CD14-positive monocyte (primary cell): ENCODE measurements around the gene OLFML2B. TPM values are rescaled to one million over a fixed set of nuclear protein-coding genes. Genes with fewer than 3 reads are reported as not detected.

Source experiments
- DNase-seq, 3 donors: peaks; one replicate each; pipeline ENCODE4 v3.0.0-alpha.2; 2011 to 2022
- H2AFZ ChIP-seq: 2 replicates; pipeline ENCODE4 v1.6.0; 2012; ENCODE audit warnings: mild to moderate bottlenecking, low read depth, low read length, inconsistent platforms; ENCODE audit not compliant: insufficient read depth, poor library complexity, severe bottlenecking
- H3K27ac ChIP-seq, 2 donors: 1 replicate in 1 of 2; 2 replicates in 1 of 2; pipeline ENCODE4 v1.5.1; 2012 to 2013; ENCODE audit warnings: low read length in 2 of 2, control low read depth in 1 of 2, inconsistent platforms in 1 of 2, low read depth in 1 of 2, mild to moderate bottlenecking in 1 of 2
- H3K27me3 ChIP-seq, 2 donors: one replicate each; pipeline versions ENCODE4 v1.6.0 to v1.6.1; 2011 to 2013; ENCODE audit warnings: low read length in 2 of 2; ENCODE audit not compliant: control insufficient read depth in 2 of 2, insufficient read depth in 2 of 2
- H3K36me3 ChIP-seq, 2 donors: replicated peaks in 1 of 2; 1 replicate in 1 of 2; 2 replicates in 1 of 2; pipeline versions ENCODE4 v1.5.1 to v1.6.1; 2012 to 2013; ENCODE audit warnings: low read length in 2 of 2, control low read depth in 1 of 2, inconsistent platforms in 1 of 2, mild to moderate bottlenecking in 1 of 2; ENCODE audit not compliant: insufficient read depth in 2 of 2, control insufficient read depth in 1 of 2
- H3K4me1 ChIP-seq, 2 donors: 1 replicate in 1 of 2; 2 replicates in 1 of 2; pipeline versions ENCODE4 v1.5.1 to v1.6.1; 2012 to 2013; ENCODE audit warnings: low read length in 2 of 2, control low read depth in 1 of 2, inconsistent platforms in 1 of 2, mild to moderate bottlenecking in 1 of 2, moderate library complexity in 1 of 2; ENCODE audit not compliant: insufficient read depth in 2 of 2, control insufficient read depth in 1 of 2
- H3K4me2 ChIP-seq: replicated peaks from 2 replicates; pipeline ENCODE3; 2012; ENCODE audit warnings: low read length, moderate library complexity, mild to moderate bottlenecking; ENCODE audit not compliant: poor library complexity, severe bottlenecking; ENCODE audit errors: extremely low read depth
- H3K4me3 ChIP-seq, 3 experiments: fragments of 200-600 bp in 1 of 3; sonication (generic) in 1 of 3; replicated peaks in 1 of 3; 1 replicate in 2 of 3; 2 replicates in 1 of 3; pipeline ENCODE4 v1.5.1; 2011 to 2013; ENCODE audit warnings: low read length in 3 of 3, mild to moderate bottlenecking in 3 of 3, control low read depth in 2 of 3, low read depth in 2 of 3, inconsistent platforms in 1 of 3, moderate library complexity in 1 of 3
- H3K79me2 ChIP-seq: 2 replicates; pipeline ENCODE4 v1.6.0; 2012; ENCODE audit warnings: mild to moderate bottlenecking, control low read depth, inconsistent platforms, low read length, moderate library complexity; ENCODE audit not compliant: insufficient read depth
- H3K9ac ChIP-seq: 2 replicates; pipeline ENCODE4 v1.6.0; 2017; ENCODE audit warnings: low read length, mild to moderate bottlenecking; ENCODE audit not compliant: insufficient read depth, poor library complexity, severe bottlenecking
- H3K9me3 ChIP-seq, 2 donors: replicated peaks in 1 of 2; 1 replicate in 1 of 2; 2 replicates in 1 of 2; pipeline versions ENCODE4 v1.5.1 to v1.6.1; 2012 to 2013; ENCODE audit warnings: low read length in 2 of 2, control low read depth in 1 of 2; ENCODE audit not compliant: control insufficient read depth in 1 of 2, insufficient read depth in 1 of 2
- H4K20me1 ChIP-seq: 2 replicates; pipeline ENCODE4 v1.6.0; 2012; ENCODE audit warnings: mild to moderate bottlenecking, low read length, control low read depth, moderate library complexity; ENCODE audit not compliant: insufficient read depth
- H3K27ac Mint-ChIP-seq, 7 donors: one replicate each; pipeline ENCODE4 v1.8.0; 2020; ENCODE audit warnings: mild to moderate bottlenecking in 7 of 7, mixed read lengths in 7 of 7, moderate library complexity in 6 of 7, inconsistent platforms in 2 of 7
- H3K27me3 Mint-ChIP-seq, 3 donors: one replicate each; pipeline ENCODE4 v1.8.0; 2021 to 2022; ENCODE audit warnings: low read depth in 3 of 3, mild to moderate bottlenecking in 3 of 3, mixed read lengths in 3 of 3, moderate library complexity in 3 of 3, inconsistent platforms in 1 of 3
- H3K36me3 Mint-ChIP-seq, 2 donors: one replicate each; pipeline ENCODE4 v1.8.0; 2020; ENCODE audit warnings: mixed read lengths in 2 of 2, inconsistent platforms in 1 of 2, mild to moderate bottlenecking in 1 of 2
- H3K4me1 Mint-ChIP-seq: one replicate; pipeline ENCODE4 v1.8.0; 2020; ENCODE audit warnings: mild to moderate bottlenecking, mixed read lengths
- H3K4me3 Mint-ChIP-seq, 2 donors: one replicate each; pipeline ENCODE4 v1.8.0; 2020; ENCODE audit warnings: mild to moderate bottlenecking in 2 of 2, mixed read lengths in 2 of 2, moderate library complexity in 1 of 2
- H3K9me3 Mint-ChIP-seq, 7 donors: one replicate each; pipeline ENCODE4 v1.8.0; 2020 to 2022; ENCODE audit warnings: mixed read lengths in 7 of 7, mild to moderate bottlenecking in 6 of 7, moderate library complexity in 6 of 7, inconsistent platforms in 2 of 7
- WGBS: methylation state at CpG from one replicate; pipeline ENCODE4 v1.1.5; 2013; ENCODE audit warnings: missing lambda C conversion rate; ENCODE audit not compliant: insufficient coverage; 5-methylcytosine and 5-hydroxymethylcytosine counted together
- intact Hi-C, 2 donors: fragments of 100-400 bp; cut with micrococcal nuclease; formaldehyde crosslinking; loops; one replicate each; pipeline versions ENCODE4 v1.15.0 to v1.15.1; 2023
- polyA plus RNA-seq, 3 donors: library from polyadenylated mRNA; depleted of rRNA in 1 of 3; unstranded in 2 of 3; stranded (reverse) in 1 of 3; fragments of 300-500 nt in 2 of 3; fragments of >200 nt in 1 of 3; fragmentation: Illumina TruSeq in 2 of 3; gene quantifications; 1 replicate in 2 of 3; 2 replicates in 1 of 3; pipeline ENCODE4 v1.2.3, GENCODE V29; 2012 to 2021
- TF ChIP-seq, protein P1 (sequence below): fragments of 200-600 bp; IDR thresholded peaks from one replicate; pipeline ENCODE4 v1.8.0; 2022; ENCODE audit warnings: antibody characterized with exemption, mild to moderate bottlenecking

The OLFML2B gene
- polyA plus RNA-seq, 3 donors = 0.66 to 1.4 (median 0.95) TPM

DNA sequence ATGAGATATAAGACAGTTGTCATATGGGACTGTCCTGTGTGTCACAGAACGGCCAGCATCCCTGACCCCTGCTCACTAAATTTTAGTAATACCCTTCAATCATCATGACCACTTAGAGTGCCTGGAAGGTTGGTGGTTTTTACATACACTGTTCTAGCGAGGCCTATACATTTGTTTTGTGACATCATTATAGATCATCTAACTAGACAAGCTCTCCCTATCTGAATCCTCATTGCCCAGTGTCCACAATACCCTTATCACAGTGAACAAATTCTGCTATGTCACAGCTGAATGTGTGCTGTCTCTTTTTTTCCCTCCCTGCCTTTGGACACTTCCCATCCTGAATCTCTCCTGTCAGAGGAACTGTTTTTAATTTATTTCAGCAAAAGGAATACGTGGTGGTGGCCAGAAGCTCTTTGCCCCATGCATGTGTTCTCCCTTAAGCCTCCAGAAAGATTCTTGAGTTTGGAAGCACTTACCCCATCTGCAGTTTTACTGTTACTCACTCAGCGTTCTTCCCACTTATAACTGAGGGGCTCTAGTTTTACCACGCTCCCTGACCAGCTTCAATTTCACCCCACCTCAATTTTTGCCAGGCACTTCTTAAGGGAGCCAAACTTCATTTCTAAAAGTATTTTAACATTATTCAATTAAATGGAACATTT lies 70.3 kb downstream of the OLFML2B start:
- no peak overlapping the region for H2AFZ ChIP-seq
- WGBS = 29% methylated on average over 1 of the region's 5 CpGs
- H3K36me3 Mint-ChIP-seq = peaks cover 24 to 28% of the 10 kb centered on the region in 2 donors
- TF ChIP-seq, protein P1, sequence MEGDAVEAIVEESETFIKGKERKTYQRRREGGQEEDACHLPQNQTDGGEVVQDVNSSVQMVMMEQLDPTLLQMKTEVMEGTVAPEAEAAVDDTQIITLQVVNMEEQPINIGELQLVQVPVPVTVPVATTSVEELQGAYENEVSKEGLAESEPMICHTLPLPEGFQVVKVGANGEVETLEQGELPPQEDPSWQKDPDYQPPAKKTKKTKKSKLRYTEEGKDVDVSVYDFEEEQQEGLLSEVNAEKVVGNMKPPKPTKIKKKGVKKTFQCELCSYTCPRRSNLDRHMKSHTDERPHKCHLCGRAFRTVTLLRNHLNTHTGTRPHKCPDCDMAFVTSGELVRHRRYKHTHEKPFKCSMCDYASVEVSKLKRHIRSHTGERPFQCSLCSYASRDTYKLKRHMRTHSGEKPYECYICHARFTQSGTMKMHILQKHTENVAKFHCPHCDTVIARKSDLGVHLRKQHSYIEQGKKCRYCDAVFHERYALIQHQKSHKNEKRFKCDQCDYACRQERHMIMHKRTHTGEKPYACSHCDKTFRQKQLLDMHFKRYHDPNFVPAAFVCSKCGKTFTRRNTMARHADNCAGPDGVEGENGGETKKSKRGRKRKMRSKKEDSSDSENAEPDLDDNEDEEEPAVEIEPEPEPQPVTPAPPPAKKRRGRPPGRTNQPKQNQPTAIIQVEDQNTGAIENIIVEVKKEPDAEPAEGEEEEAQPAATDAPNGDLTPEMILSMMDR = no peak
- H3K27me3 Mint-ChIP-seq = peaks cover 0 to 2% (median 0%) of the 10 kb centered on the region in 3 donors
- peak overlapping the region; percentile 36 for H3K4me2 ChIP-seq
- H3K4me1 Mint-ChIP-seq = peaks cover 25% of the 10 kb centered on the region
- peak overlapping the region; percentile 4 to 90 (median 72) for H3K27ac Mint-ChIP-seq
- intact Hi-C loops = no loop called here
- H3K9me3 Mint-ChIP-seq = peaks cover 0 to 1% (median 0%) of the 10 kb centered on the region in 7 donors
- peaks cover 21% of the 10 kb centered on the region in 2 donors for H3K4me1 ChIP-seq
- no peaks in the 10 kb centered on the region for H3K79me2 ChIP-seq
- H3K9me3 ChIP-seq = no peaks in the 10 kb centered on the region
- H3K36me3 ChIP-seq = peaks cover 2 to 31% of the 10 kb centered on the region in 2 donors
- no peak for DNase-seq
- H3K4me3 Mint-ChIP-seq = peak overlapping the region in 1 of 2 donors; percentile 39
- peak overlapping the region in 1 of 3 experiments; percentile 26 for H3K4me3 ChIP-seq
- no peak overlapping the region for H3K9ac ChIP-seq
- H4K20me1 ChIP-seq = no peaks in the 10 kb centered on the region
- H3K27me3 ChIP-seq = no peaks in the 10 kb centered on the region
- H3K27ac ChIP-seq = peak overlapping the region in 1 of 2 donors; percentile 37

DNA sequence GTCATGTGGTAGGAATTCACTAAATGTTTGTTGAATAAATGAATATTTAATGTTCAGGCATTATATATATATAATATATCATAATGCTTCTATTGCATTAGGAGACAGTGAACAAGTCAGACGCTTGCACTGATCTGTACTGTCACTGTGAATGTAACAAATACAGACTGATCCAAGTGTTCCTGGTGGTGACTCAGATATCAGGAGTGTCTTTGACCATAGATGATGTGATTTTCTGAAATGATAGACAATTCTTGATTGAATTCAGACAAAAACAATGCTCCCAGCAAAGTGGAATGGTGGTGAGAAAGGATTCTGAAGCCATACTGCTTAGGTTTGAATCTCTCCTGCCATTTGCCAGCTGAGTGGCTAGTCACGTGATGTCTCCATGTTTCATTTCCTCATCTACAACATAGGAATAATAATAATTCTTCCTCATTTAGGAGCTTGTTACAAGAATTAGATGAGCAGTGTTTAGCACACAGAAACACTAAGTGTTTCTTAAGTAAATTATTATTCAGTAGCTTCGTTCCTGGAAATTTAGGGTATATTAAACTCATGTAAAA lies 71.0 kb downstream of the OLFML2B start:
- H3K9me3 ChIP-seq = no peaks in the 10 kb centered on the region
- peaks cover 0 to 24% of the 10 kb centered on the region in 2 donors for H3K36me3 ChIP-seq
- TF ChIP-seq, protein P1 = no peak
- H3K27ac ChIP-seq = peak overlapping the region in 1 of 2 donors; percentile 37
- H3K4me2 ChIP-seq = peak overlapping the region; percentile 2
- H3K4me1 ChIP-seq = peaks cover 21% of the 10 kb centered on the region in 2 donors
- H3K79me2 ChIP-seq = no peaks in the 10 kb centered on the region
- H3K27me3 Mint-ChIP-seq = peaks cover 0 to 2% (median 0%) of the 10 kb centered on the region in 3 donors
- no peak overlapping the region for H3K27ac Mint-ChIP-seq
- no peaks in the 10 kb centered on the region for H3K27me3 ChIP-seq
- no peak overlapping the region for H3K9ac ChIP-seq
- H3K4me3 Mint-ChIP-seq = no peak overlapping the region
- H2AFZ ChIP-seq = no peak overlapping the region
- H3K36me3 Mint-ChIP-seq = peaks cover 20 to 24% of the 10 kb centered on the region in 2 donors
- DNase-seq = peak; percentile 12 to 46 (median 42)
- no peaks in the 10 kb centered on the region for H4K20me1 ChIP-seq
- peaks cover 30% of the 10 kb centered on the region for H3K4me1 Mint-ChIP-seq
- intact Hi-C loops = no loop called here
- H3K4me3 ChIP-seq = no peak overlapping the region
- WGBS = no CpG with 5 or more reads among the region's 3 CpGs
- H3K9me3 Mint-ChIP-seq = peaks cover 0 to 1% (median 0%) of the 10 kb centered on the region in 7 donors
